Measurements from ENCODE around the gene PPP1R1C.

GRCh38 chr2:182072861-182073260, 87.2 kb downstream of the PPP1R1C start:
- no peak for TF ChIP-seq POLR2A (IDR thresholded peaks at IDR 0.05)
- TF ChIP-seq, protein P1, sequence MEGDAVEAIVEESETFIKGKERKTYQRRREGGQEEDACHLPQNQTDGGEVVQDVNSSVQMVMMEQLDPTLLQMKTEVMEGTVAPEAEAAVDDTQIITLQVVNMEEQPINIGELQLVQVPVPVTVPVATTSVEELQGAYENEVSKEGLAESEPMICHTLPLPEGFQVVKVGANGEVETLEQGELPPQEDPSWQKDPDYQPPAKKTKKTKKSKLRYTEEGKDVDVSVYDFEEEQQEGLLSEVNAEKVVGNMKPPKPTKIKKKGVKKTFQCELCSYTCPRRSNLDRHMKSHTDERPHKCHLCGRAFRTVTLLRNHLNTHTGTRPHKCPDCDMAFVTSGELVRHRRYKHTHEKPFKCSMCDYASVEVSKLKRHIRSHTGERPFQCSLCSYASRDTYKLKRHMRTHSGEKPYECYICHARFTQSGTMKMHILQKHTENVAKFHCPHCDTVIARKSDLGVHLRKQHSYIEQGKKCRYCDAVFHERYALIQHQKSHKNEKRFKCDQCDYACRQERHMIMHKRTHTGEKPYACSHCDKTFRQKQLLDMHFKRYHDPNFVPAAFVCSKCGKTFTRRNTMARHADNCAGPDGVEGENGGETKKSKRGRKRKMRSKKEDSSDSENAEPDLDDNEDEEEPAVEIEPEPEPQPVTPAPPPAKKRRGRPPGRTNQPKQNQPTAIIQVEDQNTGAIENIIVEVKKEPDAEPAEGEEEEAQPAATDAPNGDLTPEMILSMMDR (IDR thresholded peaks at IDR 0.05 in 8 of 11, conservative IDR thresholded peaks at IDR 0.05 in 3 of 11), result no peak

Measured in spleen (tissue), 7 donors.